PC-3 (cell line): ENCODE measurements around the gene PLSCR3. TPM values are rescaled to one million over a fixed set of nuclear protein-coding genes. Genes with fewer than 3 reads are reported as not detected.

Experiments
- ATAC-seq: fragments of 200-7000 bp; cut with Tn5 transposase; 2 replicates; pipeline ENCODE4 v1.9.1; 2020; ENCODE audit warnings: mild to moderate bottlenecking, moderate library complexity
- BruUV-seq: library from RNA; stranded (reverse); fragments of 400-500 nt; replicated peaks from 2 replicates; lab custom pipeline; 2021; lab: Mats Ljungman, UMichigan
- CTCF ChIA-PET: fragments of 300-600 bp; sonication (Branson Sonifier 250); formaldehyde crosslinking; loops from one replicate; lab custom pipeline; 2022; ENCODE audit warnings: antibody characterized with exemption; lab: Charles Lee
- POLR2A ChIA-PET: fragments of 300-600 bp; sonication (Branson Sonifier 250); formaldehyde crosslinking; loops from one replicate; lab custom pipeline; 2022; ENCODE audit warnings: antibody characterized with exemption; ENCODE audit not compliant: unreplicated experiment; lab: Charles Lee
- DNase-seq: peaks from one replicate; pipeline ENCODE4 v3.0.0-alpha.2; 2015
- H2AFZ ChIP-seq: fragments of 300-600 bp; sonication (generic); 2 replicates; pipeline ENCODE4 v1.6.0; 2016; ENCODE audit warnings: antibody characterized with exemption, low read length
- H3F3A ChIP-seq: fragments of 300-600 bp; sonication (generic); one replicate; pipeline ENCODE4 v1.6.0; 2017; ENCODE audit warnings: antibody characterized with exemption, low read length, control low read depth, mild to moderate bottlenecking; ENCODE audit not compliant: unreplicated experiment
- H3K27ac ChIP-seq: fragments of 300-600 bp; sonication (generic); 2 replicates; pipeline ENCODE4 v1.5.1; 2016; ENCODE audit warnings: mild to moderate bottlenecking, low read length
- H3K27me3 ChIP-seq: fragments of 300-600 bp; sonication (generic); 2 replicates; pipeline ENCODE4 v1.6.1; 2016; ENCODE audit warnings: low read length, mixed read lengths
- H3K36me3 ChIP-seq: fragments of 300-600 bp; sonication (generic); 2 replicates; pipeline ENCODE4 v1.6.1; 2016; ENCODE audit warnings: low read depth, mixed run types, low read length, mixed read lengths
- H3K4me1 ChIP-seq: fragments of 300-600 bp; sonication (generic); 2 replicates; pipeline ENCODE4 v1.5.1; 2016; ENCODE audit warnings: low read length; ENCODE audit not compliant: insufficient read depth
- H3K4me2 ChIP-seq: fragments of 300-600 bp; sonication (generic); 2 replicates; pipeline ENCODE4 v1.6.0; 2016; ENCODE audit warnings: low read length
- H3K4me3 ChIP-seq: fragments of 300-600 bp; sonication (generic); 2 replicates; pipeline ENCODE4 v1.5.1; 2016; ENCODE audit warnings: mild to moderate bottlenecking, low read length, mixed read lengths
- H3K79me2 ChIP-seq: fragments of 300-600 bp; sonication (generic); 2 replicates; pipeline ENCODE4 v1.6.1; 2017; ENCODE audit warnings: low read length, mixed read lengths
- H3K9ac ChIP-seq: fragments of 300-600 bp; sonication (generic); 2 replicates; pipeline ENCODE4 v1.6.0; 2016; ENCODE audit warnings: mild to moderate bottlenecking, low read length
- H3K9me2 ChIP-seq: fragments of 300-600 bp; sonication (generic); replicated peaks from 2 replicates; pipeline ENCODE4 v1.6.1; 2016; ENCODE audit warnings: mixed run types, low read length, mixed read lengths
- H3K9me3 ChIP-seq: fragments of 300-600 bp; sonication (generic); 2 replicates; pipeline ENCODE4 v1.6.1; 2016; ENCODE audit warnings: low read length, mixed read lengths
- H4K20me1 ChIP-seq: fragments of 300-600 bp; sonication (generic); 2 replicates; pipeline ENCODE4 v1.6.1; 2016; ENCODE audit warnings: low read length, mixed read lengths
- EZH2 ChIP-seq: fragments of 300-600 bp; sonication (generic); IDR thresholded peaks from one replicate; pipeline ENCODE4 v1.6.1; 2017; ENCODE audit warnings: antibody characterized with exemption, mild to moderate bottlenecking, low read length; ENCODE audit not compliant: unreplicated experiment
- EZH2phosphoT487 ChIP-seq: fragments of 300-600 bp; sonication (generic); IDR thresholded peaks from 2 replicates; pipeline ENCODE4 v1.6.1; 2018; ENCODE audit warnings: mild to moderate bottlenecking, antibody characterized with exemption, low read length, borderline replicate concordance
- intact Hi-C: fragments of 100-400 bp; cut with micrococcal nuclease; formaldehyde crosslinking; loops from 2 replicates; pipeline ENCODE4 v1.9.0; 2023
- total RNA-seq: library from RNA; depleted of rRNA; stranded (reverse); fragments of >200 nt; gene quantifications from 2 replicates; pipeline ENCODE4 v1.2.3, GENCODE V29; 2014
- TF ChIP-seq, protein P1 (sequence below): fragments of 300-600 bp; sonication (generic); conservative IDR thresholded peaks from 2 replicates; pipeline ENCODE4 v1.5.1; 2017; ENCODE audit warnings: antibody characterized with exemption, low read depth, mild to moderate bottlenecking, low read length

PLSCR3 gene
- total RNA-seq, 1 experiment from 2014 or later: 62.7 TPM

- no peaks in the 10 kb centered on the region for H3K27me3 ChIP-seq
- H2AFZ ChIP-seq: no peak overlapping the region
- POLR2A ChIA-PET: no interaction called here
- no peak overlapping the region for H3K4me3 ChIP-seq
- H4K20me1 ChIP-seq: no peaks in the 10 kb centered on the region
- no peak overlapping the region for H3K4me2 ChIP-seq
- H3K27ac ChIP-seq: no peak overlapping the region
- CTCF ChIA-PET: interaction anchor here (0.9 kb wide), 1 partner anchor 177 kb away, joined by 3 read pairs; no protein-coding TSS in a partner anchor
- BruUV-seq: no TSS peak
- no peaks in the 10 kb centered on the region for H3F3A ChIP-seq
- peaks cover 6% of the 10 kb centered on the region; the same call in 1 of the 2 replicates for H3K4me1 ChIP-seq
- no peaks in the 10 kb centered on the region for H3K9me2 ChIP-seq
- intact Hi-C loops: no loop called here
- TF ChIP-seq, protein P1, sequence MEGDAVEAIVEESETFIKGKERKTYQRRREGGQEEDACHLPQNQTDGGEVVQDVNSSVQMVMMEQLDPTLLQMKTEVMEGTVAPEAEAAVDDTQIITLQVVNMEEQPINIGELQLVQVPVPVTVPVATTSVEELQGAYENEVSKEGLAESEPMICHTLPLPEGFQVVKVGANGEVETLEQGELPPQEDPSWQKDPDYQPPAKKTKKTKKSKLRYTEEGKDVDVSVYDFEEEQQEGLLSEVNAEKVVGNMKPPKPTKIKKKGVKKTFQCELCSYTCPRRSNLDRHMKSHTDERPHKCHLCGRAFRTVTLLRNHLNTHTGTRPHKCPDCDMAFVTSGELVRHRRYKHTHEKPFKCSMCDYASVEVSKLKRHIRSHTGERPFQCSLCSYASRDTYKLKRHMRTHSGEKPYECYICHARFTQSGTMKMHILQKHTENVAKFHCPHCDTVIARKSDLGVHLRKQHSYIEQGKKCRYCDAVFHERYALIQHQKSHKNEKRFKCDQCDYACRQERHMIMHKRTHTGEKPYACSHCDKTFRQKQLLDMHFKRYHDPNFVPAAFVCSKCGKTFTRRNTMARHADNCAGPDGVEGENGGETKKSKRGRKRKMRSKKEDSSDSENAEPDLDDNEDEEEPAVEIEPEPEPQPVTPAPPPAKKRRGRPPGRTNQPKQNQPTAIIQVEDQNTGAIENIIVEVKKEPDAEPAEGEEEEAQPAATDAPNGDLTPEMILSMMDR: no peak
- no peak for TF ChIP-seq EZH2
- TF ChIP-seq EZH2phosphoT487: no peak
- H3K79me2 ChIP-seq: peaks cover 4% of the 10 kb centered on the region; the same call in 1 of the 2 replicates
- no peaks in the 10 kb centered on the region for H3K9me3 ChIP-seq
- no peak for DNase-seq
- ATAC-seq: no peak
- no peaks in the 10 kb centered on the region for H3K36me3 ChIP-seq
- H3K9ac ChIP-seq: no peak overlapping the region
Observed at GRCh38 chr17:7382901-7383300, 11.4 kb downstream of the PLSCR3 start.

- no peaks in the 10 kb centered on the region for H3K9me2 ChIP-seq
- peak; percentile 74 for ATAC-seq
- no TSS peak for BruUV-seq
- DNase-seq: peak; percentile 49
- H3K4me2 ChIP-seq: peak within 1 kb of the TSS; percentile 95
- peak within 1 kb of the TSS; percentile 73 for H3K9ac ChIP-seq
- H3K27ac ChIP-seq: no peak within 1 kb of the TSS
- H3K27me3 ChIP-seq: no peaks in the 10 kb centered on the region
- H2AFZ ChIP-seq: peak within 1 kb of the TSS; percentile 86
- no peaks in the 10 kb centered on the region for H3F3A ChIP-seq
- intact Hi-C loops: no loop called here
- no peaks in the 10 kb centered on the region for H4K20me1 ChIP-seq
- no peaks in the 10 kb centered on the region for H3K36me3 ChIP-seq
- peaks cover 6% of the 10 kb centered on the region; the same call in 1 of the 2 replicates for H3K4me1 ChIP-seq
- peak within 1 kb of the TSS; percentile 87 for H3K4me3 ChIP-seq
- TF ChIP-seq EZH2phosphoT487 (no peak), EZH2 (no peak)
- TF ChIP-seq, protein P1: no peak
- peaks cover 4% of the 10 kb centered on the region; the same call in 1 of the 2 replicates for H3K79me2 ChIP-seq
- ChIA-PET CTCF (no interaction called here), POLR2A (interaction anchor here (0.6 kb wide), 1 partner anchor 19 kb away, joined by 3 read pairs; no protein-coding TSS in a partner anchor)
- no peaks in the 10 kb centered on the region for H3K9me3 ChIP-seq
Observed at GRCh38 chr17:7380855-7381683, 13.3 kb downstream of the PLSCR3 start, which contains the start of gene TNK1. TSS of gene TNK1 (plus strand) at chr17:7381089. CDS start at chr17:7382927, 1,838 bp downstream.
